Stimulated activated CD4-positive, alpha-beta T cell treated with anti-CD3 and anti-CD28 coated beads, Interleukin-4, amount 100 ng/mL, for 48 hours (primary cell): ENCODE measurements around the gene NELL1.
"Not testable (repeated sequence)": the region's sequence is repeated elsewhere in the genome, so short reads cannot be mapped to it uniquely, and the experiment has no call there.

ENCODE experiments used
- DNase-seq, 2 donors: peaks; one replicate each; pipeline ENCODE4 v3.0.0-alpha.2; 2020; ENCODE audit warnings: low read depth in 2 of 2

Gene NELL1

GRCh38 chr11:21205205-21205604 lies 535.8 kb downstream of the NELL1 start:
- no peak for DNase-seq

GRCh38 chr11:21225860-21226259 lies 556.5 kb downstream of the NELL1 start:
- DNase-seq = no peak

GRCh38 chr11:21229224-21229623 lies 559.8 kb downstream of the NELL1 start:
- DNase-seq = no peak

- no peak for DNase-seq
These were observed 580.8 kb downstream of the NELL1 start for GRCh38 chr11:21250196-21250595.

- DNase-seq = no peak
These were observed 584.7 kb downstream of the NELL1 start for GRCh38 chr11:21254055-21254454.

DNA sequence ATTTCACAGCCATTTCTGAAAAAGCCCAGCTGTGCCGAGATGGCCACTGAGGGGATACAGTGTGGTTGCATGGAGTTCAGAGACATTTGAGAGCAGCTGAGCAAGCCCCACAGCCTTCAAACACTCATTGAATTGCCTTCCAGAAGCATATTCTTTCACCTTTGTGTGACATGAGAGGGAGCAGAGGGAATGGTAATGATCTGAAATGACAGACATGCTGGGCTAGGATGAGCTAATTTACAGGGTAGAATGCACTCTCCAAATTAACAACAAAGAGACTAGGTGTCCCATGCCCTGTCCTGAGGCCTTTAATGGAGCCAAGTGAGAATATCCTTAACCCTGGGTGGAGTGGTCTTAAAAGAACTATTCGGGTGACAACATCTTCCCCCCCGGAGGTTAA lies 585.4 kb downstream of the NELL1 start:
- no peak for DNase-seq

DNA sequence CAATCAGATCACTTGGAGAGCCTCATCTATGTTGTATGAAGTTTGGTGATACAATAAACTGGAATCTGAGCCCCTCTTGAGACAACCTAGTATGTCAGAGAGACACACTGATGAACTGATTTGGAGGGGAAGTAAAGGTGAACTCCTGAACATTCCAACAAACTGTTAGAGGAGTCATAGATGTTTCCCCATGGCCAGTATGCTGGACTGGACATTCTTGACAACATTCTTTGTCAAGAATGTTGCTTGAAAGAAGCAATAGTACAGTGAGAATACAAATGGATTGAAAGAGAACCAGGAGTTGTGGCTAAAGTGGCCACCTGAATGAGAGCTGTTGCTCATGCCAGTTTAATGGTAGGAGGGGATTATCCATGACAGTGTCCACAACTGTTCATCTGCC lies 588.1 kb downstream of the NELL1 start:
- no peak for DNase-seq

DNA sequence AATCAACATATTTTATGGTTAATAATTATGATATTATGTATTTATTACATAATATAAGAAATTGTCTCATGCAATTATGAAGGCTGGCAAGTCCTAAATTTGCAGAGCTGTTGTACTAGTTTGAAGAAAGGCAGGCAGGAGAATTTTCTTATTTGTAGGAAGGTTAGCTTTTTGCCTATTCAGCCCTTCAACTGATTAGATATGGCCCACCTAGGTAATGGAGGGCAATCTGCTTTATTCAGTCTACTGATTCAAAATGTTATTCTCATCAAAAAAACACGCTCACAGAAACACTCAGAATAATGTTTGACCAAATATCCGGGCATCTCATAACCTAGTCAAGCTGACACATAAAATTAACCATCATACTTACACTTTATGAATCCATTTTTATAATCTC lies 589.0 kb downstream of the NELL1 start:
- no peak for DNase-seq

DNA sequence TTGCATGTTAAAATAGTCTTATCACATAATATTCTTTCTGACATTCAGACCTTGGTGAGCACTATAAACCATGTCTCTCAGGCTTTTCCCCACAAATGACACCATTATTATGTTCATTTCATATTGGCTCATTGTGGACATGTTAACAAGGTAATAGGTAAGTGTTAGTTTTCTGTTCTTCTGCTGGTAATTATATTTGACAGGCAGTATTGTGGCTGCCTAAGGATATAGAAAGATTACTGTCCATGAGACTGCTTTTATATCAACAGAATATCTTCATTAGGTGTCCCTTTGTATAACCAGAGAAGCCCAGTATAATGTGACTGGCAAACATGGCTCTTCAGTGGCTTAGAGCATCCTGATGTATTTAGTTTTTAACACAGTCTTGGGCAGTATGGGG lies 590.7 kb downstream of the NELL1 start:
- no peak for DNase-seq

- DNase-seq = no peak
These were observed 593.6 kb downstream of the NELL1 start for GRCh38 chr11:21262992-21263391.

GRCh38 chr11:21264125-21264524 lies 594.7 kb downstream of the NELL1 start:
- DNase-seq = no peak

GRCh38 chr11:21268036-21268435 lies 598.6 kb downstream of the NELL1 start:
- no peak for DNase-seq

- DNase-seq = not testable (repeated sequence)
These were observed 602.8 kb downstream of the NELL1 start for GRCh38 chr11:21272139-21272538.

DNA sequence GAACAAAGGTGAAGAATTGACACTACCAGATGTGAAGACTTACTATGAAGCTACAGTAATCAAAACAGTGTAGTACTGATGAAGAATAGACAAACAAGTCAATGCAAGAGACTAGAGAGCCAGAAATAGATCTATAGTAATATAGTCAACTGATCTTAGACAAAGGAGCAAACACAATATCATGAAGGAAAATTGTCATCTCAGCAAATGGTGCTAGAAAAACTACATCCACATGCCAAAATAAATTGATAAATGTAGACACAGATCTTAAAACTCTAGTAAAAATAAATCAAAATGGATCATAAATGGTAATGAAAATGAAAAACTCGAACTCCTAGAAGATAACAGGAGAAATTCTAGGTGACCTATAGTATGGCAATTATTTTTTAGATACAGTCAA lies 609.5 kb downstream of the NELL1 start:
- no peak for DNase-seq

DNA sequence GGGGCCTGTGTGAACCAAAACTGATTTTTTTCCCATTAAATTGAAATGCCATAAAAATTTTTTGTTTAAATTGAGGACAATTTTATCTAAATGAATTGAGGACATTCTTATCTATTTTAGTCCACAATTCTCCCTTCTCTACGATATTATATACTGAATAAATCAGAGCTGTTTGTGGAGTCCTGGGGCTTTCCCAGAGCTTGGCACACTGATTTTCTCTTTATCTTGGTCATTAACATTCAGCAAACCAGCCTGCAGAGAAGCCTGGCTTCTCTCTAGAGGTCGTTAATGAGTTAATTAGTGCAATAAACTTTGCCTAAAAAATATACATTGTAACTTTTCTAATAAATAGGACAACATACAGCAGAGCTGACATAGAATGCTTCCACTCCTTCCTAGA lies 615.7 kb downstream of the NELL1 start:
- DNase-seq = no peak

GRCh38 chr11:21289686-21290085 lies 620.3 kb downstream of the NELL1 start:
- no peak for DNase-seq

DNA sequence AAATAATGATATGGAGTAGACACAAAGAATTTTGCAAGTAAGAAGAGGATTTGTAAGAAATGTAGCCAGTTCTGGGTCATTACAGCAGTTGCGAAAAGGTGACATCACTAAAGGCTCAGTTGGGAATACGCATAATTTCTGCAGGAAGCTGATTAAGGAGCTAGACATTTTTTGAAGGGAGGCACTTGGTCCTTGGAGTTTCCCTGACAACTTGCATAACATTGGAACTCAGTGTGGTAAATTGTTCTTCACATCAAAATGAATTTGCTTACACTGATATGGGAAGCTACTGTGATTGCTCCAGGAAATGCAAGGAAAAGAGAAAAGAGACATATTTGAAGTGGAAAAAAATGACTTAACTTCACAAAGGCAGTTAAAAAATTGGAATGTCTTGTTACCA lies 626.1 kb downstream of the NELL1 start:
- DNase-seq = no peak

- no peak for DNase-seq
These were observed 632.6 kb downstream of the NELL1 start for GRCh38 chr11:21301981-21302380.

- no peak for DNase-seq
These were observed 637.5 kb downstream of the NELL1 start for GRCh38 chr11:21306739-21307358.

- DNase-seq = no peak
These were observed 638.5 kb downstream of the NELL1 start for GRCh38 chr11:21307874-21308273.

DNA sequence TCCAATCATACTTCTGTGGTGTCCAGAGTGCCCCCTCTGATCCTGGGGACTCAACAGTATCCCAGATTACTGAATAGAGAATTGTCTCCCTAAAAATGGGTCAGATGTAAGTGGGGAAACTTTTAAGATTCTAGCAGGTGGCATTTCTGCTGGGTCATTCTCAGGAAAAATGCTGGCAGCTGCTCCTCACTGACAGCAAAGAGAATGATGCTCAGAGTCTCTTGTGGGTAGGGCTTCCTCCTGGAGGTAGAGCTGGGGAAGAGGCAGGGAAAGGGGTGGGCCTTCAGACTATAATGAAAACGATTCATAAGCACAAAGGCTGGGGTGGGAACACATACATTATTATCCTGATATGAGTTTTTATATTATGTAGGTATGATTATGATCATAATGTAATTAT lies 647.2 kb downstream of the NELL1 start:
- no peak for DNase-seq

DNA sequence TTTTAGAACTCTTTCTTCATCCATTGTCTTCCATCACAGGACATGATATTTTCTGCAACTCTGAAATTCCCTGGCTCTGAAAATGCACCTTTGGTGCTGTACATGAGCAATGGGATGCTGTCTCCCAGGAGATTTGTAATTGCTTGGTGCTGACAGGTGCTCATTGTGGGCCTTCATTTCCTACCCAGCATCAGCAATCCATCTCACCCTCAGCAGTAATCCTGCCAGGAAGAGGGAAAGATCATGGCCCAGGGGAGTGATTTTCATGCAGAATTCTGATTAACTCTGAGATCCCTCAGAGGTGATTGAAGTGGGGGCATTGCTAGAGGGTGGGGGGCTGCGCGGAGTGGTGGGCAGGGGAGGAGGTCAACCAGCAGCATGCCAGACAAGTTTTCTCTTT lies 651.7 kb downstream of the NELL1 start:
- no peak for DNase-seq

DNA sequence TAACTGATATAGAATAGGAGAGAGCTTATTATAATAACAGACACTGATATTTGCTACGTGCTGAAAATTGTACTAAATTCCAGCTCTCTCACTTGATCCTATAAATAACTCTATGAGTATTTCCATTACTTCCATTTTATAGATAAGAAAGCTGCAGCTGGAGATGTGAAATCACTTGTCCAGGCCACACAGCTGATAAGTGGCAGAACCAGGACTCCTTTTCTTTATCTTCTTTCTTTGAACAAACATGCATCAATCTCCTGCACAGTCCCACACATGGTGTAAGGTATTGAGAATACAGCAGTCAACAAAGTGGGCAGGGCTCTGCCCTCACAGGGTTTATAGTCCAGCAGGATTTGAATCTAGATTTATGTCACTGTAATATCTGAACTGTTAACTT lies 652.1 kb downstream of the NELL1 start:
- no peak for DNase-seq

- DNase-seq = no peak
These were observed 654.2 kb downstream of the NELL1 start for GRCh38 chr11:21323617-21324016.
